HCT116 (cell line): ENCODE data around the gene OR1M1.
"Not testable (repeated sequence)": the region's sequence is repeated elsewhere in the genome, so short reads cannot be mapped to it uniquely, and the experiment has no call there.

Experiments
- POLR2A ChIP-seq: IDR thresholded peaks from 2 replicates; pipeline ENCODE4 v1.7.0; 2011; ENCODE audit warnings: borderline replicate concordance; ENCODE audit not compliant: insufficient read depth, insufficient read length; ENCODE audit errors: extremely low read depth
- TF ChIP-seq, protein P1 (sequence below), 3 experiments: fragments of 200-600 bp in 1 of 3; sonication (generic) in 1 of 3; IDR thresholded peaks in 2 of 3; conservative IDR thresholded peaks in 1 of 3; 2 replicates each; pipeline ENCODE4 v1.5.1; 2012 to 2017; ENCODE audit warnings: low read depth in 2 of 3, low read length in 2 of 3, antibody characterized with exemption in 1 of 3, borderline replicate concordance in 1 of 3, control low read depth in 1 of 3, mild to moderate bottlenecking in 1 of 3, mixed read lengths in 1 of 3, mixed run types in 1 of 3, moderate library complexity in 1 of 3; ENCODE audit not compliant: insufficient read depth in 1 of 3

GRCh38 chr19:9056131-9056530, 30.7 kb upstream of the OR1M1 start:
- TF ChIP-seq, protein P1, sequence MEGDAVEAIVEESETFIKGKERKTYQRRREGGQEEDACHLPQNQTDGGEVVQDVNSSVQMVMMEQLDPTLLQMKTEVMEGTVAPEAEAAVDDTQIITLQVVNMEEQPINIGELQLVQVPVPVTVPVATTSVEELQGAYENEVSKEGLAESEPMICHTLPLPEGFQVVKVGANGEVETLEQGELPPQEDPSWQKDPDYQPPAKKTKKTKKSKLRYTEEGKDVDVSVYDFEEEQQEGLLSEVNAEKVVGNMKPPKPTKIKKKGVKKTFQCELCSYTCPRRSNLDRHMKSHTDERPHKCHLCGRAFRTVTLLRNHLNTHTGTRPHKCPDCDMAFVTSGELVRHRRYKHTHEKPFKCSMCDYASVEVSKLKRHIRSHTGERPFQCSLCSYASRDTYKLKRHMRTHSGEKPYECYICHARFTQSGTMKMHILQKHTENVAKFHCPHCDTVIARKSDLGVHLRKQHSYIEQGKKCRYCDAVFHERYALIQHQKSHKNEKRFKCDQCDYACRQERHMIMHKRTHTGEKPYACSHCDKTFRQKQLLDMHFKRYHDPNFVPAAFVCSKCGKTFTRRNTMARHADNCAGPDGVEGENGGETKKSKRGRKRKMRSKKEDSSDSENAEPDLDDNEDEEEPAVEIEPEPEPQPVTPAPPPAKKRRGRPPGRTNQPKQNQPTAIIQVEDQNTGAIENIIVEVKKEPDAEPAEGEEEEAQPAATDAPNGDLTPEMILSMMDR (IDR thresholded peaks at IDR 0.05 in 2 of 3, conservative IDR thresholded peaks at IDR 0.05 in 1 of 3; ENCODE audit: borderline replicate concordance in 1 of 3, insufficient read depth in 1 of 3, low read depth in 2 of 3, low read length in 2 of 3), result not testable (repeated sequence)
- TF ChIP-seq POLR2A, result not testable (repeated sequence)
